ENCODE measurements around the gene NKAPD1.

DNA sequence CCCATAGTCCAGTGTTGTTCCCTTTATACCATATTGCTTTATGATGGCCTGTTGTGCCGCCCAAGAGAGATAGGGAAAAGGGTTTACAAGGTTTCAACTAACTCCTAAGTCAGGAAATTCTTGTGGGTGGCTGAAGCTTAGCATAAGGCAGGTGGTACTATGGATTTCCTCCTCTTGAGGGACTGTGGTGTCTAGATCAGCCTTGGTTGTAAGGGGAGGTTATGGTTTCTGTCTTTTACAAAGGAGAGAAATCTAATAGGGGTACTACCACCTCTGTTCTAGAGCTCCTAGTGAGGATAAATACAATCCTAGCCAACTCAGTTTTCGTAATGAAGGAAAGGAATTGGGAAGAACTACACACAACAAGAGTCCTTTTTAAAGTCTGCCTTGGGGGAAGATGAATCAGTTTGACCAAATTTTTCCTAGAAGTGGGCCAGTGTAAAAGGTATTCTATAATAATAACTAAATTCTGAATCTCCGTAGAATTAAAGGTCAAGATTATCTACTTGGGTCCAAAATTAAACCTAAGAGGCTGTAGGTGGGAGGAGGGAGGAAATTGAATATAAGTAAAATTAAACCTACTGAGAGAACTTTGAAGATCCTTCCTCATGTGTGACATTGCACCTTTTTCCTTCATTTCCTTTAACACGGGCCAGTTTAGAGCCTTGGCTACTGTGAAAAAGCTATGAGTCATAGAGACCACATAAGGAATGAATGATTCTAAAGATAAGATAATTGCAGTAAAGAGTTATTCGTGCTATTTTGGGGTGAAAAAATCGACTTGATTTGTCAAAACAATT is 31.7 kb upstream of the NKAPD1 start:
- TF ChIP-seq CEBPB (IDR thresholded peaks at IDR 0.05; ENCODE audit: low read depth, low read length) (no peak), POLR2A (IDR thresholded peaks at IDR 0.05; ENCODE audit: low read depth, low read length) (no peak), RFX5 (IDR thresholded peaks at IDR 0.05; ENCODE audit: low read depth, low read length) (no peak), FOS (IDR thresholded peaks at IDR 0.05; ENCODE audit: low read depth, low read length) (no peak), MAZ (IDR thresholded peaks at IDR 0.05; ENCODE audit: borderline replicate concordance, low read depth, low read length) (no peak), SMC3 (IDR thresholded peaks at IDR 0.05; ENCODE audit: low read depth, low read length) (no peak), MXI1 (IDR thresholded peaks at IDR 0.05; ENCODE audit: borderline replicate concordance, low read depth, low read length) (no peak), RCOR1 (IDR thresholded peaks at IDR 0.05; ENCODE audit: insufficient replicate concordance, low read length) (no peak), CHD1 (IDR thresholded peaks at IDR 0.05; ENCODE audit: low read depth, low read length) (no peak), RAD21 (IDR thresholded peaks at IDR 0.05; ENCODE audit: low read length) (no peak)
- TF ChIP-seq, protein P1, sequence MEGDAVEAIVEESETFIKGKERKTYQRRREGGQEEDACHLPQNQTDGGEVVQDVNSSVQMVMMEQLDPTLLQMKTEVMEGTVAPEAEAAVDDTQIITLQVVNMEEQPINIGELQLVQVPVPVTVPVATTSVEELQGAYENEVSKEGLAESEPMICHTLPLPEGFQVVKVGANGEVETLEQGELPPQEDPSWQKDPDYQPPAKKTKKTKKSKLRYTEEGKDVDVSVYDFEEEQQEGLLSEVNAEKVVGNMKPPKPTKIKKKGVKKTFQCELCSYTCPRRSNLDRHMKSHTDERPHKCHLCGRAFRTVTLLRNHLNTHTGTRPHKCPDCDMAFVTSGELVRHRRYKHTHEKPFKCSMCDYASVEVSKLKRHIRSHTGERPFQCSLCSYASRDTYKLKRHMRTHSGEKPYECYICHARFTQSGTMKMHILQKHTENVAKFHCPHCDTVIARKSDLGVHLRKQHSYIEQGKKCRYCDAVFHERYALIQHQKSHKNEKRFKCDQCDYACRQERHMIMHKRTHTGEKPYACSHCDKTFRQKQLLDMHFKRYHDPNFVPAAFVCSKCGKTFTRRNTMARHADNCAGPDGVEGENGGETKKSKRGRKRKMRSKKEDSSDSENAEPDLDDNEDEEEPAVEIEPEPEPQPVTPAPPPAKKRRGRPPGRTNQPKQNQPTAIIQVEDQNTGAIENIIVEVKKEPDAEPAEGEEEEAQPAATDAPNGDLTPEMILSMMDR (conservative IDR thresholded peaks at IDR 0.05; ENCODE audit: low read depth, low read length), result no peak
- TF ChIP-seq, protein P2, sequence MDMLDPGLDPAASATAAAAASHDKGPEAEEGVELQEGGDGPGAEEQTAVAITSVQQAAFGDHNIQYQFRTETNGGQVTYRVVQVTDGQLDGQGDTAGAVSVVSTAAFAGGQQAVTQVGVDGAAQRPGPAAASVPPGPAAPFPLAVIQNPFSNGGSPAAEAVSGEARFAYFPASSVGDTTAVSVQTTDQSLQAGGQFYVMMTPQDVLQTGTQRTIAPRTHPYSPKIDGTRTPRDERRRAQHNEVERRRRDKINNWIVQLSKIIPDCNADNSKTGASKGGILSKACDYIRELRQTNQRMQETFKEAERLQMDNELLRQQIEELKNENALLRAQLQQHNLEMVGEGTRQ (IDR thresholded peaks at IDR 0.05; ENCODE audit: low read depth, low read length), result no peak
- TF ChIP-seq, protein P3, sequence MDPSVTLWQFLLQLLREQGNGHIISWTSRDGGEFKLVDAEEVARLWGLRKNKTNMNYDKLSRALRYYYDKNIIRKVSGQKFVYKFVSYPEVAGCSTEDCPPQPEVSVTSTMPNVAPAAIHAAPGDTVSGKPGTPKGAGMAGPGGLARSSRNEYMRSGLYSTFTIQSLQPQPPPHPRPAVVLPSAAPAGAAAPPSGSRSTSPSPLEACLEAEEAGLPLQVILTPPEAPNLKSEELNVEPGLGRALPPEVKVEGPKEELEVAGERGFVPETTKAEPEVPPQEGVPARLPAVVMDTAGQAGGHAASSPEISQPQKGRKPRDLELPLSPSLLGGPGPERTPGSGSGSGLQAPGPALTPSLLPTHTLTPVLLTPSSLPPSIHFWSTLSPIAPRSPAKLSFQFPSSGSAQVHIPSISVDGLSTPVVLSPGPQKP (IDR thresholded peaks at IDR 0.05; ENCODE audit: borderline replicate concordance, low read depth, low read length), result no peak

Measured in IMR-90 (cell line).